HEK293 (cell line): ENCODE results near the gene CHCHD10.

Experiments used
- CTCF ChIA-PET: fragments of 350-600 bp; formaldehyde crosslinking; extraction: SDS; loops from one replicate; lab custom pipeline; 2021; ENCODE audit warnings: antibody characterized with exemption; lab: Yijun Ruan, JAX
- POLR2A ChIA-PET: fragments of 300-600 bp; formaldehyde crosslinking; extraction: SDS; loops from one replicate; lab custom pipeline; 2020; ENCODE audit warnings: antibody characterized with exemption, inconsistent platforms; lab: Yijun Ruan, JAX
- H3K27ac ChIP-seq: fragments of 200-500 bp; sonication (Bioruptor generic); 2 replicates; pipeline ENCODE4 v1.5.1; 2014; ENCODE audit warnings: low read depth, low read length, control low read depth, inconsistent platforms; ENCODE audit errors: extremely low read depth
- H3K36me3 ChIP-seq, 2 experiments: fragments of 200-500 bp in 1 of 2; sonication (Bioruptor generic) in 1 of 2; 1 replicate in 1 of 2; 2 replicates in 1 of 2; pipeline ENCODE4 v1.5.1; 2014 to 2017; ENCODE audit warnings: inconsistent platforms in 2 of 2, low read length in 2 of 2; ENCODE audit not compliant: control insufficient read depth in 2 of 2, insufficient read depth in 1 of 2
- H3K4me1 ChIP-seq: fragments of 200-500 bp; sonication (Bioruptor generic); 2 replicates; pipeline ENCODE4 v1.5.1; 2014; ENCODE audit warnings: mild to moderate bottlenecking, low read length, inconsistent platforms; ENCODE audit not compliant: control insufficient read depth, insufficient read depth
- H3K4me3 ChIP-seq: 2 replicates; pipeline ENCODE4 v1.5.1; 2011; ENCODE audit warnings: low read depth, mild to moderate bottlenecking, control low read depth, low read length, moderate library complexity
- H3K9me3 ChIP-seq: fragments of 200-500 bp; sonication (Bioruptor generic); 2 replicates; pipeline ENCODE4 v1.5.1; 2014; ENCODE audit warnings: low read depth, low read length, inconsistent platforms; ENCODE audit not compliant: control insufficient read depth, insufficient read depth
- ATF2 ChIP-seq: fragments of 450-650 bp; formaldehyde crosslinking; IDR thresholded peaks from 2 replicates; pipeline ENCODE4 v1.5.1; 2016; ENCODE audit warnings: missing biosample characterization, missing genetic modification characterization, low read depth
- GLI2 ChIP-seq: fragments of 450-650 bp; formaldehyde crosslinking; IDR thresholded peaks from 2 replicates; pipeline ENCODE4; 2017; ENCODE audit warnings: missing biosample characterization, missing genetic modification characterization, low read depth, borderline replicate concordance
- GLI4 ChIP-seq: fragments of 450-650 bp; formaldehyde crosslinking; IDR thresholded peaks from 2 replicates; pipeline ENCODE4 v1.5.1; 2016; ENCODE audit warnings: missing biosample characterization, missing genetic modification characterization
- GLIS2 ChIP-seq: fragments of 450-650 bp; formaldehyde crosslinking; IDR thresholded peaks from 2 replicates; pipeline ENCODE4 v1.5.1; 2016; ENCODE audit warnings: missing biosample characterization, missing genetic modification characterization
- HOXD13 ChIP-seq: sonication (generic); formaldehyde crosslinking; IDR thresholded peaks from 2 replicates; pipeline ENCODE4 v1.8.0; 2022; ENCODE audit warnings: missing genetic modification reagents, borderline replicate concordance
- INSM2 ChIP-seq: fragments of 450-650 bp; formaldehyde crosslinking; IDR thresholded peaks from 2 replicates; pipeline ENCODE4 v1.5.1; 2016; ENCODE audit warnings: missing biosample characterization, missing genetic modification characterization
- KLF16 ChIP-seq: fragments of 450-650 bp; formaldehyde crosslinking; IDR thresholded peaks from 2 replicates; pipeline ENCODE4 v1.5.1; 2017; ENCODE audit warnings: missing biosample characterization, missing genetic modification characterization
- KLF9 ChIP-seq: fragments of 450-650 bp; formaldehyde crosslinking; IDR thresholded peaks from 2 replicates; pipeline ENCODE4 v1.5.1; 2016; ENCODE audit warnings: missing biosample characterization, missing genetic modification characterization, low read depth
- SCRT1 ChIP-seq: fragments of 450-650 bp; formaldehyde crosslinking; IDR thresholded peaks from 2 replicates; pipeline ENCODE4 v1.5.1; 2016; ENCODE audit warnings: missing biosample characterization, missing genetic modification characterization, borderline replicate concordance
- TSHZ1 ChIP-seq: fragments of 450-650 bp; formaldehyde crosslinking; IDR thresholded peaks from 2 replicates; pipeline ENCODE4 v1.5.1; 2016; ENCODE audit warnings: missing biosample characterization, missing genetic modification characterization, borderline replicate concordance
- ZBTB17 ChIP-seq: fragments of 450-650 bp; formaldehyde crosslinking; IDR thresholded peaks from 2 replicates; pipeline ENCODE4 v1.5.1; 2016; ENCODE audit warnings: missing biosample characterization, missing genetic modification characterization
- ZBTB8A ChIP-seq: fragments of 450-650 bp; formaldehyde crosslinking; IDR thresholded peaks from 2 replicates; pipeline ENCODE4 v1.5.1; 2016; ENCODE audit warnings: missing biosample characterization, missing genetic modification characterization
- ZFP69B ChIP-seq: fragments of 450-650 bp; formaldehyde crosslinking; IDR thresholded peaks from 2 replicates; pipeline ENCODE4 v1.5.1; 2016; ENCODE audit warnings: missing biosample characterization, missing genetic modification characterization
- ZNF221 ChIP-seq: fragments of 450-650 bp; formaldehyde crosslinking; IDR thresholded peaks from 2 replicates; pipeline ENCODE4 v1.5.1; 2017; ENCODE audit warnings: missing biosample characterization, missing genetic modification characterization, borderline replicate concordance
- ZNF23 ChIP-seq: fragments of 450-650 bp; formaldehyde crosslinking; IDR thresholded peaks from 2 replicates; pipeline ENCODE4 v1.5.1; 2016; ENCODE audit warnings: missing biosample characterization, missing genetic modification characterization, borderline replicate concordance
- ZNF239 ChIP-seq: fragments of 450-650 bp; formaldehyde crosslinking; IDR thresholded peaks from 2 replicates; pipeline ENCODE4 v1.5.1; 2016; ENCODE audit warnings: missing biosample characterization, missing genetic modification characterization
- ZNF335 ChIP-seq: fragments of 450-650 bp; formaldehyde crosslinking; conservative IDR thresholded peaks from 2 replicates; pipeline ENCODE4 v1.5.1; 2016; ENCODE audit warnings: missing biosample characterization, missing genetic modification characterization
- ZNF391 ChIP-seq: fragments of 450-650 bp; formaldehyde crosslinking; IDR thresholded peaks from 2 replicates; pipeline ENCODE4 v1.5.1; 2016; ENCODE audit warnings: low read depth, missing biosample characterization, missing genetic modification characterization, borderline replicate concordance
- ZNF473 ChIP-seq: fragments of 450-650 bp; formaldehyde crosslinking; IDR thresholded peaks from 2 replicates; pipeline ENCODE4 v1.5.1; 2017; ENCODE audit warnings: missing biosample characterization, missing genetic modification characterization
- ZNF513 ChIP-seq: fragments of 450-650 bp; IDR thresholded peaks from 2 replicates; pipeline ENCODE4 v1.5.1; 2018; ENCODE audit warnings: missing biosample characterization, missing genetic modification characterization
- ZNF560 ChIP-seq: fragments of 450-650 bp; formaldehyde crosslinking; IDR thresholded peaks from 2 replicates; pipeline ENCODE4 v1.5.1; 2017; ENCODE audit warnings: missing biosample characterization, missing genetic modification characterization, borderline replicate concordance
- ZNF623 ChIP-seq: fragments of 450-650 bp; formaldehyde crosslinking; IDR thresholded peaks from 2 replicates; pipeline ENCODE4 v1.5.1; 2016; ENCODE audit warnings: missing biosample characterization, missing genetic modification characterization
- ZNF645 ChIP-seq: fragments of 450-650 bp; formaldehyde crosslinking; IDR thresholded peaks from 2 replicates; pipeline ENCODE4; 2016; ENCODE audit warnings: missing biosample characterization, missing genetic modification characterization
- ZNF785 ChIP-seq: fragments of 450-650 bp; formaldehyde crosslinking; IDR thresholded peaks from 2 replicates; pipeline ENCODE4 v1.5.1; 2016; ENCODE audit warnings: missing biosample characterization, missing genetic modification characterization

The CHCHD10 gene

GRCh38 chr22:23754980-23755636 lies 12.7 kb downstream of the CHCHD10 start:
- Histone ChIP-seq H3K36me3 (no peaks in the 10 kb centered on the region), H3K4me3 (no peak overlapping the region), H3K27ac (no peak overlapping the region), H3K4me1 (peaks cover 4% of the 10 kb centered on the region; the same call in 1 of the 2 replicates), H3K9me3 (no peaks in the 10 kb centered on the region)
- TF ChIP-seq ZNF335 (tag by site-specific recombination) (peak; percentile 59), ZNF623 (tag by site-specific recombination) (no peak), GLI4 (tag by site-specific recombination) (no peak), ZBTB17 (tag by site-specific recombination) (peak; percentile 38; the same call in 1 of the 2 replicates)
- ChIA-PET POLR2A (interaction anchor here (0.9 kb wide), 1 partner anchor 13 kb away, joined by 3 read pairs; no protein-coding TSS in a partner anchor), CTCF (interaction anchor here (0.6 to 2.0 kb wide), 3 partner anchors 14 to 163 kb away, joined by 3 to 6 read pairs (median 4); partner anchors contain the start of gene CHCHD10)

DNA sequence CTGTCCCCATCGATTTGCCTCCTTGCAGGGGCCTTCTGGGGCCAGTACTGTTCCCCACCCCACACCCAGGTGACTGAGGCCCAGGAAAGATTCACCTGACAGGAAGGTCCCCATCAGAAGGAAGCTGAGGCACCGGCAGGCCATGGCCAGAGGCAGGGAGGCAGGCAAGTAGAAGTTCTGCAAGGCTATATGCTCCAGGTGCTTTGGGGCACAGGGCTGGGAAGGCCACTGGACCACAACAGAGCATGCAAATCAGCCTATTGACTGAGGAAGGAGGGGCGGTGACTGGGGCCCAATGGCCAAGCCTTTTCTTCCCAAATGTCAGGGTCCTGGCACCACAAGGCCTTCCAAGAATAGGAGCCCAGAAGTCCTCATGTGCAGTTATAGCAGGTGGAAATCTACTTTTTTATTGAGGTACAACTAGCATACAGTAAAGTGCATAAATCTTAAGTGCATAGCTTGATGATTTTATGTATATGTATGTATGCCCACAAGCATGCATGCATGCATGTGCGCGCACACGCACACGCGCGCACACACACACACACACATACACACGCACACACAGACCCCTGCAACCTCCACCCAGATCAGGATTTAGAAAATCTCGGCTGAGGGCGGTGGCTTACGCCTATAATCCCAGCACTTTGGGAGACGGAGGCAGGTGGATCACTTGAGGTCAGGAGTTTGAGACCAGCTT lies 13.4 kb downstream of the CHCHD10 start, which contains the start of gene VPREB3:
TSS of gene VPREB3 (minus strand) at position 206 of the 700 bp plus-strand sequence. CDS start at position 144, 62 bp downstream.
- no peaks in the 10 kb centered on the region for H3K36me3 ChIP-seq
- H3K4me1 ChIP-seq = peaks cover 9% of the 10 kb centered on the region; the same call in 1 of the 2 replicates
- no peak within 1 kb of the TSS for H3K27ac ChIP-seq
- CTCF ChIA-PET = interaction anchor here (0.6 to 2.0 kb wide), 3 partner anchors 14 to 169 kb away, joined by 3 to 6 read pairs (median 3); partner anchors contain the start of genes CHCHD10 and SLC2A11
- no peaks in the 10 kb centered on the region for H3K9me3 ChIP-seq
- no peak within 1 kb of the TSS for H3K4me3 ChIP-seq
- POLR2A ChIA-PET = interaction anchor here (0.9 kb wide), 1 partner anchor 13 kb away, joined by 3 read pairs; no protein-coding TSS in a partner anchor
- TF ChIP-seq ZNF560 (tag by site-specific recombination) (no peak), TSHZ1 (tag by site-specific recombination) (no peak), GLI2 (tag by site-specific recombination) (no peak), ZFP69B (tag by site-specific recombination) (no peak), ZNF391 (no peak), ATF2 (no peak), ZNF513 (tag by site-specific recombination) (no peak), KLF9 (tag by site-specific recombination) (no peak), ZNF785 (tag by site-specific recombination) (no peak), ZNF23 (tag by site-specific recombination) (no peak), ZNF239 (tag by site-specific recombination) (no peak), HOXD13 (CRISPR knock-in tag) (no peak), ZNF645 (tag by site-specific recombination) (no peak), INSM2 (tag by site-specific recombination) (no peak), SCRT1 (no peak), ZBTB8A (no peak), ZNF473 (no peak), ZNF221 (no peak), KLF16 (tag by site-specific recombination) (no peak), GLIS2 (no peak)
